ENCODE measurements around the gene CDC73.
A peak's percentile ranks its signal among the peaks of the same experiment; 100 is the strongest.
"Not testable (repeated sequence)": the region's sequence is repeated elsewhere in the genome, so short reads cannot be mapped to it uniquely, and the experiment has no call there.

Gene CDC73

GRCh38 chr1:193181985-193182384 is 60.2 kb downstream of the CDC73 start:
- DNase-seq (ENCODE audit: low spot score) = no peak

GRCh38 chr1:193183019-193183627 is 61.3 kb downstream of the CDC73 start:
- peak; percentile 28 for DNase-seq (ENCODE audit: low spot score)

GRCh38 chr1:193184776-193185175 is 62.9 kb downstream of the CDC73 start:
- DNase-seq (ENCODE audit: low spot score) = no peak

DNA sequence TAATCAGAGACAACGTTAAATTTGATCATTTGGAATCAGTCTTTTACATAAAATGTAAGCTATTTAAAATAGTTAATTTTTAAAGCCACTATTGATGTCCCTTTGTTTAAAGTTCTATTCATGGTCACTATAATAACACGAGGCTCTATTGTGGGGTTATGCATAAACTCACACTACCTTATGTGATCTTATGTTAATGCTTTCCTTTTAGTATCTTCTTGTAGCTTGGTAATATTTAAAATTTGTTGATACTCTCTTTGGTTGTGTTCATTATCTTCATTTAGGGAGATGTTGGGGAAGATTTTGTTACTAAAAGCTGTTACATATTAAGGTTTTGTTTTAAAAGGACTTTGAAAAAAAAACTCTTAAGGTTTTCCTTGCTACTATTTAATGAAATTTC is 63.4 kb downstream of the CDC73 start:
- no peak for DNase-seq (ENCODE audit: low spot score)

DNA sequence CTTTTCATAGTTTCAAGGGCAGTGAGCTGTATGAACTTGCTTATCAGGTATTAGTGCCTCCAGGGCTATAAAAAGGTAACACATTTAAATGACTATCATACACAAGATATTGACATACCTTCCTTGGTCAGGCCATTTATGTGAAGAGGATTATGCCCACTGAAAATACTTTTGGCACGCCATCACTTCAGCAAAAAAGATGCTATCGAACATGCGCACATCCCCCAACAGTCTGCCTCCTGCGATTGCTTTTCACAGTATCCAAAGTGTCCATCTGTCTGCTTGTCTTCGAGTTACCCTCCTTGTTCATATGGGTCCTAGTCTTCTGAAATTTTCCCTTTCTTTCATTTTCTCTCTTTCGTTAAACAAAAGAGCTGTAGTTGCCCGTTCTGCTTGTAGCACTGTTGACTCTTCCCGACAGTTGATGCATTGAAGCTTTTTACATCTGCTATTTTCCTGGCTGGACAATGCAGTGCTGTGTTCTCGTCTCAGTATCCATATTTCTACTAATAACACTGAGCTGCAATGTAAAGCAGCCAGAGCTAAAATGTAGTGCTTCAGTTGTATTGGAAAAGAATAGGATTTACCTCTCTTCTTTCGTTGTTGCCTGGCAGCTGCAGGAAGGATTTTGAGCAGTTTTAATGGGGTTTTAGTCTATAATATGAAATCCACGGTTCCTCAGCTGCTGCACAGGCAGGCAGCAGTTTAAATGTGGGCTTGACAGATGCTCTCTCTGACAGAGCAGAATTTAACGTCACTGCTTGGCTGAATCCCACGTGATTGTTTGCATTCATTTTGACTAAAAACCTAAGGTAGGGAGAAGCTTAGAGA is 64.3 kb downstream of the CDC73 start, which contains the start of gene B3GALT2:
Gene B3GALT2 (minus strand): TSS at position 713 of the 831 bp plus-strand sequence. CDS start 5,051 bp downstream, outside the sequence.
- DNase-seq (ENCODE audit: low spot score) = peak; percentile 44

- DNase-seq (ENCODE audit: low spot score) = no peak
These were observed 65.3 kb downstream of the CDC73 start for GRCh38 chr1:193187114-193187513.

- not testable (repeated sequence) for DNase-seq (ENCODE audit: low spot score)
These were observed 67.1 kb downstream of the CDC73 start for GRCh38 chr1:193188915-193189314.

GRCh38 chr1:193189442-193190095 is 67.7 kb downstream of the CDC73 start:
- DNase-seq (ENCODE audit: low spot score) = no peak

DNA sequence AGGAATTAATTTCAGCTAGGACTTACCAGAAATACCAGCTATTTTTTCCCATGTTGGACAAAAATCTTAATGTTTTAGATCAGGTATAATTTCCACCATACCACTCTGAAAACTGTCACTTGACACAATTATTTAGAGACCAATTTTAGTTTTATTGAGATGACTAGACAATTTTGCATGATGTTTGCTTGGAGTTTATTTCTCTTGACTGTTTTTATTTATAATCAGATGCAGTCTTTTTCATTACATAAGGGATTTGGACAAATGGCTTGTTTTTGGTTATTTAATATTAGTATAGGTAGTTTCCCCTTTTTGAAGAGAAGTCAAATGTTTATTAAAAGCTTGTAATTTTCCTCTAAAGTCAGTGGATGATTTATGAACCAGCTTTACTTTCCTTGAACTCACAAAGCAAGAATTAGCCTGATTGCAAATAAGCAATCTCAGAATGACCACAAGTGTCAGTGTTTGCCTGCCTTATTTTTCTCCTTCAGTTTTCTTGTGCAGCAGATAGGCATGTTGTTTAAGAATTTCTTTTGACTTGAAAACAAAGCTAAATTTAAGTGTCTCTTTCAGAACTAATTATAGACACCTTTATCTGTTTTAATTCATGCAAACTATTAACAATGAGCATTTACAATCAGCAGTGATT is 68.4 kb downstream of the CDC73 start:
- DNase-seq (ENCODE audit: low spot score) = no peak

- DNase-seq (ENCODE audit: low spot score) = no peak
These were observed 70.8 kb downstream of the CDC73 start for GRCh38 chr1:193192586-193192985.

DNA sequence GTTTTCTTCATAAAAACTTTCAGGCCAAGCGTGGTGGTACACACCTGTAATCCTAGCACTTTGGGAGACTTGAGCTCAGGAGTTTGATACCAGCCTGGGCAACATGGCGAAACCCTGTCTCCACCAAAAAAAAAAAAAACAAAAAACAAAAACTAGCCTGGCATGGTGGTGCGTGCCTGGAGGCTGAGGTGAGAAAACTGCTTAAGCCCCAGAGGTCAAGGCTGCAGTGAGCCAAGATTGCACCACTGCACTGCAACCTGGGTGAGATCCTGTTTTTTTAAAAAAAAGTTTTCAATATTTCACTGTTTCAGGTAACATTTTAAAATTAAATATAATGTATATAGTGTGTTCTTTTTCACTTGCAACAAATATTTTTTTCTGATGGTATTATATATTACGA is 78.1 kb downstream of the CDC73 start:
- no peak for DNase-seq (ENCODE audit: low spot score)

GRCh38 chr1:193201021-193201420 is 79.2 kb downstream of the CDC73 start:
- no peak for DNase-seq (ENCODE audit: low spot score)

GRCh38 chr1:193210996-193211395 is 89.2 kb downstream of the CDC73 start:
- no peak for DNase-seq (ENCODE audit: low spot score)

DNA sequence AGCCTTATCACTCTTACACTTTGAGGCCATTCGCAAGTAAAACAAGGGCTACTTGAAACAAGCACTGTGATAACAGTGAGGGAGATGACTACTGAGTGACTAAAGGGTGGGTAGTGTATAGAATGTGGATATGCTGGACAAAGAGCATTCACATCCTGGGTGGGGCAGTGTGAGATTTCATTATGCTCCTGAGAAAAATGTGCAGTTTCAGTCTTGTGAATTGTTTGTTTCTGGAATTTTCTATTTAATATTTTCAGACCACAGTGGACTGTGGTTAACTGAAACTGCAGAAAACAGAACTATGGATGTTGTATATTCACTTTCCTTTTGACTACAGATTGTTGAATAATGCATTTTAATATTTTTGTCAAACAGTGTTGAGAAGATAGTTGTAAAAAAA is 89.7 kb downstream of the CDC73 start:
- DNase-seq (ENCODE audit: low spot score) = peak; percentile 71

GRCh38 chr1:193212637-193213036 is 90.8 kb downstream of the CDC73 start:
- DNase-seq (ENCODE audit: low spot score) = no peak

GRCh38 chr1:193213998-193214397 is 92.2 kb downstream of the CDC73 start:
- no peak for DNase-seq (ENCODE audit: low spot score)

GRCh38 chr1:193216920-193217319 is 95.1 kb downstream of the CDC73 start:
- no peak for DNase-seq (ENCODE audit: low spot score)

- DNase-seq (ENCODE audit: low spot score) = no peak
These were observed 97.6 kb downstream of the CDC73 start for GRCh38 chr1:193219391-193219790.

- DNase-seq (ENCODE audit: low spot score) = peak; percentile 77
These were observed 99.8 kb downstream of the CDC73 start for GRCh38 chr1:193221651-193222050.

- DNase-seq (ENCODE audit: low spot score) = peak; percentile 54
These were observed 100.3 kb downstream of the CDC73 start for GRCh38 chr1:193222056-193222615.

GRCh38 chr1:193229136-193229535 is 107.3 kb downstream of the CDC73 start:
- no peak for DNase-seq (ENCODE audit: low spot score)

DNA sequence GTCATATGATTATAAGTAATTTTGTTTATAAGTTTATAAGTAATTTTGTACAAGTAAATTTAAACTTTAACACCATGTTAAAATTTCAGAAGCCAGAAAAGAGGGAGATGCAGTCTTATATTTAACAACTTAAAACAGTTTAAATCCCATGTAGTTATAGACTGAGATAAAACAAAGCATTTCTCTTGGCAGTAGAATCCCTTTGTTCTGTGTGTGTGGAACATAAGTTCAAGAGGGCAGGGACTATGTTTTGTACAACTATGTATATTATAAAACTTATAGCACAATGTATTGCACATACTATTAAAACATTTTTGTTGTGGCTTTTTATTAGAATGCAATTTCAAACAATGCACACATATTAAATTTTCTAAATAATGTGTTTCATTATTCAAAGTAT is 109.3 kb downstream of the CDC73 start:
- not testable (repeated sequence) for DNase-seq (ENCODE audit: low spot score)
